GM12878 (cell line): ENCODE results near the gene FMC1. TPM values are rescaled to one million over a fixed set of nuclear protein-coding genes. Genes with fewer than 3 reads are reported as not detected.

ENCODE experiments used
- ATAC-seq: fragments of 200-7000 bp; cut with Tn5 transposase; 3 replicates; pipeline ENCODE4 v1.9.1; 2020; ENCODE audit warnings: mild to moderate bottlenecking, moderate library complexity
- BruUV-seq: library from RNA; stranded (reverse); fragments of 400-500 nt; replicated peaks from 2 replicates; lab custom pipeline; 2021; lab: Mats Ljungman, UMichigan
- CTCF ChIA-PET: fragments of 300-600 bp; sonication (Branson Sonifier 250); formaldehyde crosslinking; extraction: SDS; loops from one replicate; lab custom pipeline; 2021; ENCODE audit warnings: inconsistent platforms; lab: Yijun Ruan, JAX
- POLR2A ChIA-PET: fragments of 350-600 bp; formaldehyde crosslinking; extraction: SDS; loops from one replicate; lab custom pipeline; 2021; ENCODE audit warnings: inconsistent platforms; lab: Charles Lee
- RAD21 ChIA-PET: fragments of 300-600 bp; sonication (Branson Sonifier 250); formaldehyde crosslinking; loops from one replicate; lab custom pipeline; 2023; ENCODE audit warnings: antibody characterized with exemption; ENCODE audit not compliant: unreplicated experiment; lab: Charles Lee
- SMC1A ChIA-PET: fragments of 300-600 bp; sonication (Branson Sonifier 250); formaldehyde crosslinking; loops from one replicate; lab custom pipeline; 2023; ENCODE audit not compliant: unreplicated experiment, uncharacterized antibody; lab: Charles Lee
- DNase-seq: peaks from one replicate; pipeline ENCODE4 v3.0.0-alpha.2; 2011; ENCODE audit warnings: low read depth, low spot score
- FAIRE-seq: peaks from 3 replicates; lab custom pipeline; 2011; peaks lifted over from hg19 to GRCh38; lab: Jason Lieb, UNC
- H2AFZ ChIP-seq: 2 replicates; pipeline ENCODE4 v1.6.0; 2011; ENCODE audit warnings: low read depth, low read length, control low read depth; ENCODE audit not compliant: control insufficient read depth
- H3K27ac ChIP-seq: 2 replicates; pipeline ENCODE4 v1.5.1; 2011; ENCODE audit warnings: control low read depth; ENCODE audit not compliant: control insufficient read depth, insufficient read depth
- H3K27me3 ChIP-seq, 2 experiments: replicated peaks in 1 of 2; 2 replicates each; pipeline versions ENCODE4 v1.6.0 to v1.6.1; 2011; ENCODE audit warnings: low read length in 1 of 2; ENCODE audit not compliant: control insufficient read depth in 2 of 2, insufficient read depth in 2 of 2
- H3K36me3 ChIP-seq, 2 experiments: 2 replicates each; pipeline ENCODE4 v1.5.1; 2011; ENCODE audit warnings: low read length in 1 of 2; ENCODE audit not compliant: control insufficient read depth in 2 of 2, insufficient read depth in 2 of 2
- H3K4me1 ChIP-seq: 2 replicates; pipeline ENCODE4 v1.6.1; 2011; ENCODE audit warnings: mild to moderate bottlenecking, low read length, moderate library complexity, mixed read lengths; ENCODE audit not compliant: control insufficient read depth, insufficient read depth
- H3K4me2 ChIP-seq: 2 replicates; pipeline ENCODE4 v1.6.0; 2011; ENCODE audit warnings: control low read depth; ENCODE audit not compliant: control insufficient read depth, insufficient read depth
- H3K4me3 ChIP-seq: fragments of 200-600 bp; sonication (generic); 2 replicates; pipeline ENCODE4 v1.5.1; 2016
- H3K79me2 ChIP-seq: 2 replicates; pipeline ENCODE4 v1.6.0; 2011; ENCODE audit warnings: low read length; ENCODE audit not compliant: control insufficient read depth, insufficient read depth
- H3K9ac ChIP-seq: 2 replicates; pipeline ENCODE4 v1.8.0; 2011; ENCODE audit warnings: low read length, control low read depth, mixed read lengths; ENCODE audit not compliant: control insufficient read depth, insufficient read depth
- H3K9me3 ChIP-seq: replicated peaks from 3 replicates; pipeline ENCODE4 v1.5.1; 2011; ENCODE audit warnings: mild to moderate bottlenecking, low read length; ENCODE audit not compliant: control insufficient read depth, insufficient read depth
- H4K20me1 ChIP-seq: 2 replicates; pipeline ENCODE4 v1.6.0; 2011; ENCODE audit not compliant: control insufficient read depth, insufficient read depth
- ATF3 ChIP-seq: IDR thresholded peaks from 2 replicates; pipeline ENCODE4 v1.6.1; 2011; ENCODE audit warnings: low read depth, mild to moderate bottlenecking, low read length, moderate library complexity, borderline replicate concordance; ENCODE audit errors: extremely low read depth
- BHLHE40 ChIP-seq, 2 experiments: fragments of 450-650 bp in 1 of 2; IDR thresholded peaks; 2 replicates each; pipeline ENCODE4 v1.6.1; 2011 to 2017; ENCODE audit warnings: low read depth in 2 of 2, borderline replicate concordance in 1 of 2, improper control_type of control experiment in 1 of 2, low read length in 1 of 2, mild to moderate bottlenecking in 1 of 2
- CHD1 ChIP-seq: IDR thresholded peaks from 2 replicates; pipeline ENCODE4 v1.6.1; 2012; ENCODE audit warnings: low read depth, low read length, improper control_type of control experiment
- CHD4 ChIP-seq: fragments of 200-600 bp; sonication (generic); IDR thresholded peaks from 2 replicates; pipeline ENCODE4 v1.6.1; 2016; ENCODE audit warnings: mild to moderate bottlenecking
- EED ChIP-seq: sonication (generic); IDR thresholded peaks from 2 replicates; pipeline ENCODE4 v1.6.1; 2016; ENCODE audit warnings: antibody characterized with exemption, low read depth
- JUNB ChIP-seq: IDR thresholded peaks from 2 replicates; pipeline ENCODE4 v1.6.1; 2016; ENCODE audit warnings: antibody characterized with exemption, mild to moderate bottlenecking
- MEF2B ChIP-seq: fragments of 450-650 bp; IDR thresholded peaks from 2 replicates; pipeline ENCODE4 v1.6.1; 2018; ENCODE audit warnings: mild to moderate bottlenecking, moderate library complexity; ENCODE audit not compliant: partially characterized antibody, poor library complexity, severe bottlenecking
- NBN ChIP-seq: fragments of 450-650 bp; IDR thresholded peaks from 2 replicates; pipeline ENCODE4 v1.6.1; 2016
- NFYA ChIP-seq: IDR thresholded peaks from 2 replicates; pipeline ENCODE4 v1.6.1; 2011; ENCODE audit warnings: low read depth, mild to moderate bottlenecking, low read length, improper control_type of control experiment, borderline replicate concordance
- RAD51 ChIP-seq: fragments of 450-650 bp; IDR thresholded peaks from 2 replicates; pipeline ENCODE4 v1.6.1; 2016; ENCODE audit warnings: moderate library complexity, mild to moderate bottlenecking, inconsistent platforms
- RELB ChIP-seq: fragments of 450-650 bp; IDR thresholded peaks from 2 replicates; pipeline ENCODE4 v1.6.1; 2017; ENCODE audit warnings: low read depth, mild to moderate bottlenecking, moderate library complexity
- SREBF2 ChIP-seq: IDR thresholded peaks from 2 replicates; pipeline ENCODE4 v1.6.1; 2012; ENCODE audit warnings: mild to moderate bottlenecking, low read length
- STAT3 ChIP-seq: IDR thresholded peaks from 2 replicates; pipeline ENCODE4 v1.6.1; 2011; ENCODE audit warnings: low read depth, low read length, improper control_type of control experiment
- TBL1XR1 ChIP-seq: IDR thresholded peaks from 2 replicates; pipeline ENCODE4 v1.6.1; 2012; ENCODE audit warnings: low read depth, low read length, improper control_type of control experiment
- TCF3 ChIP-seq: IDR thresholded peaks from 2 replicates; pipeline ENCODE4 v1.6.1; 2012; ENCODE audit warnings: low read depth, mild to moderate bottlenecking, low read length, borderline replicate concordance; ENCODE audit not compliant: insufficient read depth
- YBX1 ChIP-seq: fragments of 450-650 bp; IDR thresholded peaks from 2 replicates; pipeline ENCODE4 v1.6.1; 2016; ENCODE audit warnings: antibody characterized with exemption
- ZBED1 ChIP-seq: IDR thresholded peaks from 2 replicates; pipeline ENCODE4 v1.6.1; 2016; ENCODE audit warnings: borderline replicate concordance
- WGBS: methylation state at CpG from one replicate; pipeline ENCODE4 v1.1.6; 2016; ENCODE audit warnings: low lambda C conversion rate; ENCODE audit not compliant: insufficient replicate concordance, insufficient coverage; ENCODE audit errors: missing lambda C conversion rate; 5-methylcytosine and 5-hydroxymethylcytosine counted together
- in situ Hi-C: fragments of 300-500 bp; cut with MboI; formaldehyde crosslinking; loops from 9 replicates; pipeline ENCODE4 v1.14.3; 2018; ENCODE audit warnings: mixed read lengths
- intact Hi-C: fragments of 100-400 bp; cut with micrococcal nuclease; formaldehyde crosslinking; loops from one replicate; pipeline ENCODE4 v1.14.2; 2022; ENCODE audit not compliant: unreplicated experiment
- polyA plus RNA-seq, 11 experiments: library from polyadenylated mRNA; depleted of rRNA in 4 of 11; unstranded in 6 of 11; stranded (reverse) in 5 of 11; fragments of >200 nt; fragmentation: Nextera tagmentation in 4 of 11; fragmentation: Illumina TruSeq in 1 of 11; extraction: Ambion mirVana in 4 of 11; extraction: Trizol in 1 of 11; gene quantifications; 1 replicate in 1 of 11; 2 replicates in 10 of 11; pipeline versions ENCODE4 v1.2.1 to v1.2.3, GENCODE V29; 2011 to 2016; ENCODE audit warnings: inconsistent platforms in 2 of 11, missing spikeins in 2 of 11, low read depth in 1 of 11
- total RNA-seq, 4 experiments: library from RNA; depleted of rRNA in 3 of 4; stranded (reverse); fragments of >200 nt in 3 of 4; fragmentation: Illumina TruSeq in 1 of 4; extraction: Trizol in 1 of 4; gene quantifications; 2 replicates each; pipeline versions ENCODE4 v1.2.1 to v1.2.3, GENCODE V29; 2013 to 2021

FMC1 gene
- total and polyA plus RNA-seq, 10 of the 15 experiments (the other 5 are each of a cell fraction or from before 2014, with no cell fraction given) = 4.2 to 60.4 (median 15.6) TPM

- in situ Hi-C loops = no loop called here
- H3K9me3 ChIP-seq = peaks cover 5% of the 10 kb centered on the region
- POLR2A ChIA-PET = interaction anchor here (1.2 to 1.5 kb wide), 3 partner anchors 20 to 23 kb away, joined by 3 read pairs; partner anchors contain the start of gene LUC7L2
- H3K4me1 ChIP-seq = no peaks in the 10 kb centered on the region
- DNase-seq (no peak), FAIRE-seq (no peak), ATAC-seq (no peak)
- no peak overlapping the region for H3K9ac ChIP-seq
- 100% methylated on average over 2 of the region's 2 CpGs for WGBS
- H3K4me3 ChIP-seq = 0 out of 2 replicates have a peak overlapping the region, but pooled peaks have one; percentile 58
- RAD21 ChIA-PET = interaction anchor here (0.6 kb wide), 1 partner anchor 877 kb away, joined by 3 read pairs; no protein-coding TSS in a partner anchor
- intact Hi-C loops = no loop called here
- no peaks in the 10 kb centered on the region for H3K36me3 ChIP-seq
- BruUV-seq = no TSS peak
- H3K27ac ChIP-seq = no peak overlapping the region
- H3K4me2 ChIP-seq = 0 out of 2 replicates have a peak overlapping the region, but pooled peaks have one; percentile 57
- no peaks in the 10 kb centered on the region for H4K20me1 ChIP-seq
- no peaks in the 10 kb centered on the region for H3K27me3 ChIP-seq
- SMC1A ChIA-PET = interaction anchor here (1.9 to 2.2 kb wide), 2 partner anchors 10 to 21 kb away, joined by 7 to 9 read pairs; partner anchors contain the start of gene LUC7L2
- H2AFZ ChIP-seq = no peak overlapping the region
- H3K79me2 ChIP-seq = peaks cover 18% of the 10 kb centered on the region
- CTCF ChIA-PET = interaction anchor here (0.8 to 1.6 kb wide), 6 partner anchors 8 to 452 kb away, joined by 3 to 5 read pairs (median 4); a partner anchor contains a TSS
- no peak for TF ChIP-seq SREBF2
- TF ChIP-seq MEF2B = no peak
- TF ChIP-seq JUNB = no peak
- TF ChIP-seq CHD4 = no peak
- no peak for TF ChIP-seq ZBED1
- no peak for TF ChIP-seq RELB
- TF ChIP-seq TCF3 = no peak
- TF ChIP-seq ATF3 = no peak
- TF ChIP-seq CHD1 = no peak
- no peak for TF ChIP-seq NFYA
- no peak for TF ChIP-seq RAD51
- no peak for TF ChIP-seq BHLHE40 (IDR thresholded peaks at IDR 0.05; ENCODE audit: borderline replicate concordance in 1 of 2, low read depth in 2 of 2, low read length in 1 of 2)
- no peak for TF ChIP-seq STAT3
- TF ChIP-seq YBX1 = no peak
- TF ChIP-seq TBL1XR1 = no peak
- TF ChIP-seq EED = no peak
- TF ChIP-seq NBN = no peak
Observed at GRCh38 chr7:139339025-139339424, 2.1 kb upstream of the FMC1 start.
